ENCODE data around the gene KDM5C.

DNA sequence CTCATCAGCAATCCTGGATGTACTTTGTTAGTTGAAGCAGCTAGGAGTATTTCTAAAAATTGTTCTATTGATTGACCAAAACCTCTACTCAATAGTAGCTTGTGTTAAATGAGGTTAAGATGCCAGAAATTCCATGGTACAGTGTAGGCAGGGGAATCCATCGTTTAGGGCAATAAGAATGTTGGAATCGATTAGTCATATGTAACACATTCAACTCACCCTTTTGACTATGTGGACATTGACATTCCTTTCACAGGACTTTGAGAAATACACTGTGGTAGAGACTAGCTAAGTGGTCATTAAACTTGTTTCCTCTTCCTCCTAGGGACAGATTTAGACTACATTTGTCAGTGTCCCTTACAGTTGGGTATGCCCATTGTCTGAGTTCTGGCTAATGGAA, 40.2 kb downstream of the KDM5C start:
- TF ChIP-seq, protein P1, sequence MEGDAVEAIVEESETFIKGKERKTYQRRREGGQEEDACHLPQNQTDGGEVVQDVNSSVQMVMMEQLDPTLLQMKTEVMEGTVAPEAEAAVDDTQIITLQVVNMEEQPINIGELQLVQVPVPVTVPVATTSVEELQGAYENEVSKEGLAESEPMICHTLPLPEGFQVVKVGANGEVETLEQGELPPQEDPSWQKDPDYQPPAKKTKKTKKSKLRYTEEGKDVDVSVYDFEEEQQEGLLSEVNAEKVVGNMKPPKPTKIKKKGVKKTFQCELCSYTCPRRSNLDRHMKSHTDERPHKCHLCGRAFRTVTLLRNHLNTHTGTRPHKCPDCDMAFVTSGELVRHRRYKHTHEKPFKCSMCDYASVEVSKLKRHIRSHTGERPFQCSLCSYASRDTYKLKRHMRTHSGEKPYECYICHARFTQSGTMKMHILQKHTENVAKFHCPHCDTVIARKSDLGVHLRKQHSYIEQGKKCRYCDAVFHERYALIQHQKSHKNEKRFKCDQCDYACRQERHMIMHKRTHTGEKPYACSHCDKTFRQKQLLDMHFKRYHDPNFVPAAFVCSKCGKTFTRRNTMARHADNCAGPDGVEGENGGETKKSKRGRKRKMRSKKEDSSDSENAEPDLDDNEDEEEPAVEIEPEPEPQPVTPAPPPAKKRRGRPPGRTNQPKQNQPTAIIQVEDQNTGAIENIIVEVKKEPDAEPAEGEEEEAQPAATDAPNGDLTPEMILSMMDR (conservative IDR thresholded peaks at IDR 0.05; ENCODE audit: low read depth, low read length): no peak
- no peak for TF ChIP-seq EZH2phosphoT487 (IDR thresholded peaks at IDR 0.05; ENCODE audit: borderline replicate concordance, low read length)

Measured in PC-3 (cell line).